HuH-7 (cell line): ENCODE measurements around the gene SPATA3.
A peak's percentile ranks its signal among the peaks of the same experiment; 100 is the strongest.
"Not testable (repeated sequence)": the region's sequence is repeated elsewhere in the genome, so short reads cannot be mapped to it uniquely, and the experiment has no call there.

ENCODE experiments used
- DNase-seq: peaks from one replicate; pipeline ENCODE4 v3.0.0; 2011; ENCODE audit warnings: low spot score

Gene SPATA3

GRCh38 chr2:230995821-230996220 is at the start of gene SPATA3:
SPATA3 (plus strand) TSS chr2:230996121; CDS start chr2:230996234, 113 bp downstream.
- DNase-seq = no peak

GRCh38 chr2:230946429-230947234 is 49.3 kb upstream of the SPATA3 start:
- no peak for DNase-seq

DNA sequence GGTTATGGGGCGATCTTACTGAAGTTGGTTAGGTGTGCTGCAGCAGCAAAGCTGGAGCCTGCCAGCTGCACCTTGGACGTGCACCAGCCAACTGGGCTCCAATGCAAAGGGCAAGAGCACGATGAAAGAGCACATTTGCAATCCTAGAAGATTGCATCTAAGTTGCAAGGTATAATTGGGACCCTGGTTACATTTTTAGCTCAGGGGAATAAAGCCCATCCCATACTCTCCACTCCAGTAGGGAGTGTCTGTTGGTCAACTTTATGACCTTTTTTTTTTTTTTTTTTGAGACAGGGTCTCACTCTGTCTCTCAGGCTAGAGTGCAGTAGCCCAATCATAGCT is 48.7 kb upstream of the SPATA3 start:
- no peak for DNase-seq

DNA sequence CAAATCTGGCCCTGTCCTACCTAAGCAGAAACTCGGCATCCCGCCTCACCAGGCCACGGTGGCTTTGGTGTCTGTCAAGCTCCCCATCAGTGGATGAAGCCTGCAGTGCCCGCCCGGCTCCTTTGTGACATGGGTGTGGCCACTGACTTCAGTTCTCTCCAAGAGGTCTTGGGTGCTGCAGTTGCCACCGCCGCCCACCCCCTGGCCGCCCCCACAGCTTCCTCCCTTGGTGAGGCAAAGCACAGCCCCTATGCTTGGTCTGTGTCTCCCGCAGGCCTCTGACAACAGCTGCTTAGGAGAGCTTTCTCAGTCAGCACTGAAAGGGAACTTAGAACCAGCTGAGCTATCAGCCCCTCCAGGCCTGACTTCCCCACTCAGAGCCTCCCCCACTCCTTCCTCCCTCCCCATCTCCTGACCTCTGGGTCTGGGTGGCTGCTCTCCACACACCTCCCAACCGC is 48.0 kb upstream of the SPATA3 start:
- DNase-seq = no peak

- DNase-seq = no peak
Observed at GRCh38 chr2:230949966-230950873, 45.7 kb upstream of the SPATA3 start.

GRCh38 chr2:230950874-230951339 is 45.0 kb upstream of the SPATA3 start:
- DNase-seq = no peak

DNA sequence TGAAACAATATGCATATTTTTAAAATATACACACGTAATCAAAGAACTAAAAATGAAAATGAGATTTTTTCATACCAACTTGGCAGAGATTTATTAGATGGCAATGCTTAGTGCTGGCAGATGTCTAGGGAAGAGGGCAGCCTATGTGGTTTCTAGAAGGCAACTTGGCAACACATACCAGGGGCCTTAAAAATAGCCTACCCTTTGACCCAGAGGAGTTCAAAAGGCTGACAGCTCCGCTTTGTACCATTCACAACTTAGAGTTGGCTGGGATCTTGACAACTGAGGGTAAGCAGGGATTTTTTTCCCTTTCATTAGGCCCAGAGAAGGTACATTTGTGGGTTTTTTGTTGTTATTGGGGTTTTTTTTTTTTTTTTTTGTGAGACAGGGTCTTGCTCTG is 44.5 kb upstream of the SPATA3 start:
- no peak for DNase-seq

GRCh38 chr2:230952226-230952956 is 43.5 kb upstream of the SPATA3 start:
- no peak for DNase-seq

GRCh38 chr2:230953845-230954244 is 42.1 kb upstream of the SPATA3 start:
- no peak for DNase-seq

DNA sequence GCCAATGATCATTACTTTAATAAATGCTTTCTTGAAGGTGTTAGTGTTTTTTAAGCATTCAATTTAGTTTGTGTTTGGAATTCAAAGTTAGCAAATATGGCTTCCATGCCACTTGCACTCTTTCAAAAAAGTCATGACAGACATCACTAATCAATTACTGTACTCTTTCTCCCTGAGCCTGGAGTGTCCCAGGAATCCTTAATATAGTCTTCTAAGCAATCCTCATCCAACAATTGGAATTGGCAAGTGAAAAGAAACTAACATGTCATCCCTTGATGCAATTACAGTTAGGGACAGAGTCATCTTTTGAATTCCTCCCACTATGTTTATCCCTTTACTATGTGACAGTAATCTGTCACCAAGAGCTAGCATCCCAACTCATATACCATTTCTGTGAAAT is 41.2 kb upstream of the SPATA3 start:
- DNase-seq = no peak

GRCh38 chr2:230955163-230955737 is 40.7 kb upstream of the SPATA3 start:
- no peak for DNase-seq

DNA sequence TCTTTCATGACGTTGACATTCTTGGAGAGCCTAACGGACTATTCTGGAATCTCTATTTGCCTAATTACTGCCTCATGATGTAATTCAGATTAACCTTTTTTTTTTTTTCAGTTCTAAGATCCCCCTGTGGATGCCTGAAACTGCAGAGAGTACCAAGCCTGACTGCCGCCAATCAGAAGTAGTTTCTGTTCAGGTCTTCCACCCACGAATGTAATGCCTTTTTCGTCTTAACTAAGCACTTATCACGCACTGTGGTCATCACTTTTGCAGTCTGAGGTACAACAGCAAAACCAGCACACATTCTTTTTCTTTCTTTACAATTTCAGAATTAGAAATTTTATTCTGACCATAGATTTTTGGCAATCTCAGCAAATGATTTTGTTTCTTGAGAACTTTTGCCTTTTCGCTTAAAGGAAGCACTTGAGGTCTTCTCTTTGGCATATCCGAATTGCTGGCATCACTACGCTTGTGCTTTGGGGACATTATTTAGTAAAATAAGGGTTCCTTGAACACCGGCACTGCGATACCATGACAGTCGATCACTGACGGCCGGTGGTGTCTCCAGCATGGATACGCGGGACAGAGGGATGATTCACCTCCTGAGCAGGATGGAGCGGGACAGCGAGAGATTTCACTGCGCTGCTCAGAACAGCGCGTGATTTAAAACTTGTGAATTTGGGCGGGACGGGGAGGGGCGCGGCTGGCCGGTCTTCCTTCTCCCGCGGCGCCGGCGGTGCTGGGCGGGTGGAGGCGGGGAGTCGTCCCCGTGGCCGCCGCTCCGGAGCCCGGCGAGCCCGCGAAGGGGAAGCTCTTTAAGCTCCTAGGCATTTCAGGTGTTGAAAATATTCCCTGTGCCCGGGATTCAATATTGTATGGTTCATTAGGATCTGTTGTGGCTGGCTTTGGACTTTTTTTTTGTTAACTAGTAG is 38.8 kb upstream of the SPATA3 start:
- peak; percentile 41 for DNase-seq

DNA sequence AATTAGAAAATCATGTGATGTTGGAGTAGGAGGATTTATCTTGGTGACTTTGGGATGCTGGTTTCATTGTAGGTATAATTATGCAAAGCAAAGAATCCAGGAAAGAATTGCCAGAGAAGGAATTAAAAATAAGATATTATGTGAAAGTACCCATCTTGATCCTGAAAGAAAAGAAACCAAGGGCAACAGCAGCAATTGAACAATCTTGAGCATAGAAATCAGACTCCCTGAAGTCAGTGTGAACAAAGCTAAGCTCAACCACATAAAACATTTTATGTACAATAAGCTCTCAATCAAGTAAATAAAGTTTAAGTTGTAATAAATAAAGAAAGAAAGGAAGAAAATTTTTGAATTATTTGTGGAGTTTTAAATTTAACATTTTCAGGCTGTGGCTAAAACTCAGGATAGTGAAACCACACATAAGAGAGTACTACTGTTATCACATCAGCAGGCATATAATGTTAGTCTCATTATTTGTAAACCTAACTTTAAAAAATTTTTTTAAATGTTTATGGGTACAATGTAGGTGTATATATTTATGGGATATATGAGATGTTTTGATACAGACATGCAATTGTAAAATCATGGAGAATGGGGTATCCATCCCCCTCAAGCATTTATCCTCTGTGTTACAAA is 38.0 kb upstream of the SPATA3 start:
- no peak for DNase-seq

DNA sequence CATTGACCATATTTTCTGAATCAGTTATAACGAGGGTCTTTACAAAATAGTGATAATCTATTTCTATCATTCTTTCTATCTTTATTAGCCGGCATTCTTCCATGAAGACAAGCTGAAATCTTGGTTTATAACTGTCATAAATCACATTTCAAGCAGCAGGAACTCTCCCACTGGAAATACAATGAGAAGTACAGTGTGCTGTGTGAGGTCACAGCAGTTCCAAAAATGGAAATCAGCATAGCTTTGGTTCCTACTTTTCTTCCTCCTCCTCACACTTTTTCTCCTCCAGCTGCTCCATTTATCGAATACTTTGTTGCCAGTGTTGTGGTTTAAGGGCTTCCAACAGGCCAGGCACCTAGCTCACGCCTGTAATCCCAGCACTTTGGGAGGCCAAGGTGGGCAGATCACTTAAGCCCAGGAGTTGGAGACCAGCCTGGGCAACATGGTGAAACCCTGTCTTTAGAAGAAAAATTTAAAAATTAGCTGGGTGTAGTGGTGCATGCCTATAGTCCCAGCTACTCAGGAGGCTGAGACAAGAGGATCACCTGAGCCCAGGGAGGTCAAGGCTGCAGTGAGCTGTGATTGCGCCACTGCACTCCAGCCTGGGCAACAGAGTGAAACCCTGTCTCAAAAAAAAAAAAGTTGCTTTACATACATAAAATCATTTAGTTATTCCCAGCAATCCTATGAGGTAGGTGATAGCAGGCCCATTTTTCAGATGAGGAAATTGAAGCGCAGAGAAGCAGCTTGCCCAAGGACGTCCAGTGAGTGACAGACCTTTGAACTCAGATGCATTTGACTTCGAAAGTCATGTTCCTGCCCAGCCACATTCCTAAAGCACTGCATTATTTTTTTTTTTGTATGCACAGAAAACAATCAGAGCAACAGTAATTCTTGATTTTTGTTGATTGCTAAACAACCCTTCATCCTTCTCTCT is 36.8 kb upstream of the SPATA3 start:
- DNase-seq = no peak

DNA sequence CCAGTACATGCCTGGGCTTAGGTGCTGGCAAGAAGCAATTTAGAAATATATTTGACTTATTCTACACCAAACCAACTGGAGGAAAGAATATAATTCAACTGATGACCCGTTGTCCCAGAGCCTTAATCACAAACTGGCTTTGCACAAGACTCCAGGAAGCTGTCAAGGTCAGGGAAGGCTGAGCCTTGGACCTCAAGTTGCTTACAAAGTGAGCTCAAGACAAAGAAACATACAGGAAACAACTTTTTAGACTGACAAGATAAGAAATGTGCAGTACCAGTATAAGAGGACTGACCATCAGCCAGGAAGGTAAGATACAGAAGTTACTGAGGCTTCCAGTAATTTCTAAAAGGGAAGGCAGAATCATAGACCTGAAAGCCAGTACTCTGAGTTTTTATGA is 35.9 kb upstream of the SPATA3 start:
- DNase-seq = no peak

DNA sequence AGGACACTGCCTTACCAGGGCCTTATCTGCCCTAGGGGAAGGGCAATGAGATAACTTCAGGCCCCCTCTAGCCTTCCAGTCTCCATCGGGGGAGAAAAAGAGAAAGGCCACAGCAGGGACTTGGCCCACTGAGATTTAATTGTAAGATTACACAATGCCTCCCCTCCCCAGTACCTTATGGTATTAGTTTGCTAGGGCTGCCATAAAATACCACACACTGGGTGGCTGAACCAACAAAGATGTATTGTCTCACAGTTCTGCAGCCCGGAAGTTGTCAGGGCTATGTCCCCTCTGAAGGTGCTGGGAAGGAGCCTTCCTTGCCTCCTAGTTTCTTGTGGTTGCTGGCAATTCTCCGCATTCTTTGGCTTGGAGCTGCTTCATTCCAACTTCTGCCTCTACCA is 34.8 kb upstream of the SPATA3 start:
- DNase-seq = peak; percentile 73

DNA sequence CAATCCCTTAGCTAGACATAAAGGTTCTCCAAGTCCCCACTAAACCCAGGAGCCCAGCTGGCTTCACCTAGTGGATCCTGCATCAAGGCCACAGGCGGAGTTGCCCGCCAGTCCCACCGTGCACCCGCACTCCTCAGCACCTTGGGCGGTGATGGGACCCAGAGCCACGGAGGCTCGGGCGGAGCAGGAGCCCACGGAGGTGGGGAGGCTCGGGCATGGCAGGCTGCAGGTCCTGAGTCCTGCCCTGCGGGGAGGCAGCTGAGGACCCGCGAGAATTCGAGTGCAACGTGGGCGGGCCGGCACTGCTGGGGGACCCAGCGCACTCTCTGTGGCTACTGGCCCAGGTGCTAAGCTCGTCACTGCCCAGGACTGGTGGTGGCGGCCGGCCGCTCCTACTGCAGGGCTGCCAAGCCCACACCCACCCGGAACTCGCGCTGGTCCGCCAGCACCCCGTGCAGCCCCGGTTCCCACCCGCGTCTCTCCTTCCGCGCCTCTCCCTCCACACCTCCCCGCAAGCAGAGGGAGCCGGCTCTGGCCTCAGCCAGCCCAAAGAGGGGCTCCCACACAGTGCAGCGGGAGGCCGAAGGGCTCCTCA is 31.7 kb upstream of the SPATA3 start:
- no peak for DNase-seq

DNA sequence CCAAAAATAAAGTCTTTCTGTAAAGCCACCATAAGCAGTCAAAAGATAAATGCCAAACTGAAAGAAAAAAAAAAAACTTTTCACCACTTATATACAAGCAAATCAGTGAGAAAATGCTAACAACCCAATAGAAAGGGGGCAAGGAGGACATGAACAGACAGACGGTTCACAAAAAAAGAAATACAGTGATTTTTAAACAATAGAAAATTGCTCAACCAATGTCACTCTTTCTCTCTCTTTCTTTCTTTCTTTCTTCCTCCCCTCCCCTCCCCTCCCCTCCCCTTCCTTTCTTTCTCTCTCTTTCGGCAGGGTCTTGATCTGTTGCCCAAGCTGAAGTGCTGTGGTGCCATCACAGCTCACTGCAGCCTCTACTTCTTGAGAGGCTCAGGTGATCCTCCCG is 28.8 kb upstream of the SPATA3 start:
- no peak for DNase-seq

GRCh38 chr2:230968314-230968713 is 27.6 kb upstream of the SPATA3 start:
- DNase-seq = not testable (repeated sequence)
